Esophagus muscularis mucosa (tissue), 4 donors: Measurements from ENCODE around the gene SLC25A22.

Experiments
- CTCF ChIP-seq, 3 experiments: fragments of 200-600 bp in 2 of 3; fragments of 450-650 bp in 1 of 3; sonication (generic) in 2 of 3; IDR thresholded peaks; one replicate each; pipeline ENCODE4 v1.5.1; 2017 to 2019; ENCODE audit warnings: antibody characterized with exemption in 3 of 3, mild to moderate bottlenecking in 2 of 3, moderate library complexity in 1 of 3
- EP300 ChIP-seq: sonication (generic); formaldehyde crosslinking; IDR thresholded peaks from one replicate; pipeline ENCODE4 v1.6.1; 2017; ENCODE audit warnings: antibody characterized with exemption
- POLR2A ChIP-seq: fragments of 450-650 bp; IDR thresholded peaks from one replicate; pipeline ENCODE4 v1.6.1; 2017; ENCODE audit warnings: antibody characterized with exemption, moderate library complexity, mild to moderate bottlenecking, low read depth
- POLR2AphosphoS5 ChIP-seq, 2 donors: sonication (generic); formaldehyde crosslinking; IDR thresholded peaks; one replicate each; pipeline ENCODE4 v1.6.1; 2017; ENCODE audit warnings: antibody characterized with exemption in 2 of 2

GRCh38 chr11:841981-842369, 43.9 kb upstream of the SLC25A22 start:
- TF ChIP-seq CTCF (IDR thresholded peaks at IDR 0.05) (no peak), POLR2AphosphoS5 (IDR thresholded peaks at IDR 0.05) (no peak), POLR2A (no peak), EP300 (no peak)
